Retinal pigment epithelial cell (primary cell): ENCODE measurements around the gene GNAI3.

Experiments used
- DNase-seq: peaks from one replicate; pipeline ENCODE4 v3.0.0-alpha.2; 2010; ENCODE audit warnings: low read depth
- H3K4me3 ChIP-seq: 2 replicates; pipeline ENCODE4 v1.5.1; 2011; ENCODE audit warnings: mild to moderate bottlenecking, low read length, control low read depth, moderate library complexity
- CTCF ChIP-seq: conservative IDR thresholded peaks from 2 replicates; pipeline ENCODE4 v1.5.1; 2011; ENCODE audit warnings: low read depth, low read length, control low read depth, inconsistent platforms

GNAI3 gene

GRCh38 chr1:109538827-109539555, 9.4 kb upstream of the GNAI3 start:
- no peak overlapping the region for H3K4me3 ChIP-seq
- TF ChIP-seq CTCF, result no peak
- no peak for DNase-seq

- no peak for DNase-seq
- H3K4me3 ChIP-seq, result no peak within 1 kb of the TSS
- no peak for TF ChIP-seq CTCF
Observed at GRCh38 chr1:109539676-109540075, 8.7 kb upstream of the GNAI3 start, which contains the start of gene GPR61. Gene GPR61, plus strand, starts transcription at chr1:109539872. Its CDS starts 3,151 bp downstream, at chr1:109543023.

GRCh38 chr1:109541102-109541501, 7.3 kb upstream of the GNAI3 start:
- TF ChIP-seq CTCF, result no peak
- no peak overlapping the region for H3K4me3 ChIP-seq
- no peak for DNase-seq

- no peak for DNase-seq
- no peak for TF ChIP-seq CTCF
- no peak overlapping the region for H3K4me3 ChIP-seq
Observed at GRCh38 chr1:109542657-109543056, 5.8 kb upstream of the GNAI3 start.

GRCh38 chr1:109543283-109543987, 5.0 kb upstream of the GNAI3 start:
- no peak overlapping the region for H3K4me3 ChIP-seq
- DNase-seq, result no peak
- TF ChIP-seq CTCF, result no peak

- no peak for DNase-seq
- no peak overlapping the region for H3K4me3 ChIP-seq
Observed at GRCh38 chr1:109543988-109544735, 4.3 kb upstream of the GNAI3 start.

More at GRCh38 chr1:109543988-109544735, 4.3 kb upstream of the GNAI3 start:
- no peak for TF ChIP-seq CTCF
